GM18508 (cell line): ENCODE data around the gene KIF4B.
"Not testable (repeated sequence)": the region's sequence is repeated elsewhere in the genome, so short reads cannot be mapped to it uniquely, and the experiment has no call there.

Experiments used
- ATAC-seq: cut with Tn5 transposase; IDR thresholded peaks from one replicate; pipeline ENCODE4 v1.9.1; 2021; ENCODE audit warnings: moderate number of reproducible peaks; ENCODE audit not compliant: insufficient read depth, unreplicated experiment

Gene KIF4B

DNA sequence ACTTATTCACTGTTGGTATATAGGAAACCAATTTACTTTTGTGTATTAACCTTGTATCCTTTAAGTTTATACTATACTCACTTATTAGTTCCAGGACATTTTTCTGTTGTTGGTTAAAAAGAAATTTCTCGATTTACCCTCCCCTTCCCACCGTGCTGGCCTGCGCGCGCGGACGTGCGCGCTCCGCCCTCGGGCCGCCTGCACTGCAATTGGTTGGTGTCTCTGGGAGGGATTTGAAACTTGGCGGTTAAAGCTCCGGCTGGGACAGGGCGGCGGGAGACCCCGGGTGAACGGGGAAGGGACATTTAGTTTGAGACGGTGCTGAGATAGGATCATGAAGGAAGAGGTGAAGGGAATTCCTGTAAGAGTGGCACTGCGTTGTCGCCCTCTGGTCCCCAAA is at the start of gene KIF4B:
Gene KIF4B (plus strand): TSS at position 230 of the 400 bp plus-strand sequence. CDS start 105 bp downstream, at position 335.
- ATAC-seq = no peak

DNA sequence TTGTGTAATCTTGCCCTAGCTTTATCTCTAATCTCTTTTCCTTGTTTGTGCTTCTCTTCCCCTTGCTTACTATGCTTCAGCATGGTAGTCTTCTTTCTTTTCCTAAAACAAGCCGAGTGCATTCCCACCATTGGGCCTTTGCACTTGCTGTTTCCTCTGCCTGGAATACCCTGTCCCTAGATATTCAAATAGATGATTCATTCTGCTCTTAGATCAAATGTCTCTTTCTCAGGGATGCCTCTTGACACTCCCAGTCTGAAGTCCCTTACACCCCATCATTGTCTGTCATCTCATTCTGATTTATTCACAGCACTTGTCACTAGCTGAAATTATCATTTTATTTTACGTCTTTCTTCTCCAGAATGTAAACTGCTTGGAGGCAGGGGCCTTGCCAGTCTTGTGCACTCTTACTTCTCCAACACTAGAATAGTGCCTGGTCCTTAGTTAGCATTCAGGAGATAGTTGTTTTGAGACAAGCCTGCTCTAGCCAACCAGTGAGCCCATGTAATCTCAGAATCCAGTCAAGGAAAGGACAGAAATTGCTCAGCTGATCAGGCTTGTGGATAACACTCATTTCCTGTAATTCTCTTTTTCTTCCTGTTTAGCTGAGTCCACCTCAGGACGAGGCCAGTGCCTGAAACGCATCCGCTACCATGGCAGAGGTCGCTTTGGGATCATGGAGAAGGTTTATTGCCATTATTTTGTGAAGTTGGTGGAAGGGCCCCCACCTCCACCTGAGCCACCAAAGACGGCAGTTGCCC is 47.3 kb upstream of the KIF4B start:
- ATAC-seq = no peak

DNA sequence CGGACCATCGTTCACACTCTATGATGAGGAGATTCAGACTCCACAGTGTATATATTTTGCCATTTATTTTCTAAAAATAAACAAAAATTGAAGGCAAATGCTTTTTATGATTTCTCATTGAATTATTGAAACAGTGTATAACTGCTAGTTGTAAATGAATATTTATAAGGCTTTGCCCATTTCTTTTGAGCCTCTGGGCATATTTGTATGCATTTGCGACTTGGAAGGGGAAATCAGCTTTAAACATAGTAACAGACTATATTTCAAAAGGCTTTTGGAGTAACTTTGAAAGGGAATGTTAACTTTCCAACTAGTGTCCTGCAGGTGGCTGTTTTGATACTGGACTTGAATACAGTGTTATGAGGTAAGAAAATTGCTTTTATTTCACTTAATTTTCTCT is 46.7 kb upstream of the KIF4B start:
- ATAC-seq = no peak

GRCh38 chr5:154967421-154968024 is 46.0 kb upstream of the KIF4B start:
- ATAC-seq = no peak

DNA sequence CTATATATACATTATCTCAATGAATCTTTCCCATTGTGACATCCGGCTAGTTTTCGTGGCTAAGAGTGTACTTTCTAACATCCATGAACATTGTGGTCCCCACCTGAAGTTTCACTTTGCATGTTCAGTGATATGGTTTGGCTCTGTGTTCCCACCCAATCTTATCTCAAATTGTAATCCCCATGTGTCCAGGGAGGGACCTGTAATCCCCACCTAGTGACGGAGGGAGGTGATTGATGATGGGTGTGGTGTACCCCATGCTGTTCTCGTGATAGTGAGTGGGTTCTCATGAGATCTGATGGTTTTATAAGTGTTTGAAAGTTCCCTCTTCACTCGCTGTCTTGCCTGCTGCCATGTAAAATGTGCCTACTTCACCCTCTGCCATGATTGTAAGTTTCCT is 44.6 kb upstream of the KIF4B start:
- ATAC-seq = no peak

- no peak for ATAC-seq
Measured at GRCh38 chr5:154970759-154971158, 42.8 kb upstream of the KIF4B start.

DNA sequence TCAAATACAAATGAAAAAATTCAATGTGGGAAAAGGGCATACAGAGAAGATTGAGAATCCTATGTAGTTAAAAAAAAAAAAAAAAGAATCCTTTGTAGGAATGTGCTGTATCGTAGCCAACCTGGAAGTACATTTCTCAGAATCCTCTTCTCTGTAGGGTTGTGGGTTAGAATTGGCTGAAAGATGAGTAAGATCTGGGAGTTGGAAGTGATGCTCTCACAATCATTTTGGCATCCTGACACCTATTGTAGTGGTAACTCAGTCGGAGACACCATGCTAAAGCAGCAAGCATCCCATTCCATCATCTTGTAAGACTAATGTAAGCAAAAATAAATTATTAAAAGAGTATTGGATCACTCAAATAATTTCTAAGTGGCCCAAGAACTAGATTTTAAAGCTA is 42.1 kb upstream of the KIF4B start:
- no peak for ATAC-seq

GRCh38 chr5:154972476-154973080 is 41.0 kb upstream of the KIF4B start:
- no peak for ATAC-seq

DNA sequence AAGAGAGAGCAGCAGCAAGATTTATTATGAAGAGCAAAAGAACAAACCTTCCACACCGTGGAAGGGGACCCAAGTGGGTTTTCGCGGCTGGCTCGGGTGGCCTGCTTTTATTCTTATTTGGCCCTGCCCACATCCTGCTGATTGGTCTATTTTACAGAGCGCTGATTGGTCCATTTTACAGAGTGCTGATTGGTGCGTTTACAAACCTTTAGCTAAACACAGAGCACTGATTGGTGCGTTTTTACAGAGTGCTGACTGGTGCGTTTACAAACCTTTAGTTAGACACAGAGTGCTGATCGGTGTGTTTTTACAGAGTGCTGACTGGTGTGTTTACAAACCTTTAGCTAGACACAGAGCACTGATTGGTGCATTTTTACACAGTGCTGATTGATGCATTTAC is 37.5 kb upstream of the KIF4B start:
- ATAC-seq = not testable (repeated sequence)

GRCh38 chr5:154977409-154977808 is 36.1 kb upstream of the KIF4B start:
- no peak for ATAC-seq

GRCh38 chr5:154978294-154978693 is 35.3 kb upstream of the KIF4B start:
- ATAC-seq = not testable (repeated sequence)

DNA sequence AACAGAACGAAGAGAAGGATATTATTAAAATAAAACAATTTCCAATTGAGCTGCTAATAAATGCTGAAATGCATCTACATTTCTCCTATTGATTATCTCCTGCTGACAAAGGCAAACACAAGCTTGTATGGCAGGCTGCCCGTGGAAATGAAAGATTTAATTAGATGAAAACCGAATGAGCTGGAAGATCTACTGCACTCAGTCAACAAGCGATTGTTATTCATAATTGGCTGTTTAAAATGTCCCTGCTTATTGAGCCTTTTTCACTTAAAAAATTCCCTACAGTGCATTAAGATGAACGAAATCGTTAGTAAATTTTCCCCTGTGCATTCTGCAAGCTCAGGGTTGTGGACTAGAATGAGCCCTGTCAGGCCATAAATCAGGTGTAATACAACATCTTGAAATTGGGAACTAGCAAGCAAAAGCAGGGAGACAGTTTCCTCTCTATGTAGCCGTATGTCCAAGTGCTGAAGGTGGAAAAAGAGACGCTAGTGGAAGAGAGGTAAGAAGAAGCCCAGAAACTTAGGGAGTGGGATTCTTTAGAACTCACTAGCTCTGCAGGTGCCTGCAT is 28.5 kb upstream of the KIF4B start:
- no peak for ATAC-seq

DNA sequence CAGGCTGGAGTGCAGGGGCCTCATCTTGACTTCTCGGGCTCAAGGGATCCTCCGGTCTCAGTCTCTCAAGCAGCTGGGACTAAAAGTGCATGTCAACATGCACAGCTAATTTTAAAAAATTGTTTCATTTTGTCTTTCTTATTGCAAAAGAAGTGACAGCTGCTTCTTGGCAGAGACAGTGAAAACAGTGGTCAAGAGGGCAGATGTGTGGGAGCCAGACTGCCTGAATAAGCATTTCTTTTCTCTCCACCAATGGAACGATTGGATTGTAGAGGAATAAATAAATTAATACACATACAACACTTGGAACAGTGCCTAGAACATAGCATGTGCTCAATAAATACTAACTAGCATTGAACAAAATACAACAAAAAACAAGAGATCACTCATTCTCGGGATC is 27.4 kb upstream of the KIF4B start:
- ATAC-seq = no peak

DNA sequence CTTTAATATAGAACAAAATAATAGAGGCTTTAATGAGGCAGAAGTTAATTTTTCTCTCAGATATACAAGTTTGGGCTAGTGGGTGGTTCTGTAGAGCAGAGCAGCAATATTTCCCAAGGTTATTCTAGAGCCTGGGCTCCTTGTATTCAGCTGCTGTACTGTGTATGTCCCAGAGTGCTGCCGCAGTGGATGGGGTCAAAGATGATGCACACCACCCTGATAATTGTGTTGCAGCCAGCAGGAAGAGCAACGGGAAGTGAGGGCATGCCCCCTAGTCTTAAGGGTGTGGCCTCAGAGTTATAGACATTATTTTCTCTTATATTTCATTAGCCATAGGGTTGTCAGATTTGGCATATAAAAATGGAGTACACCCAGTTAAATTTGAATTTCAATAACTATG is 23.9 kb upstream of the KIF4B start:
- ATAC-seq = no peak

GRCh38 chr5:154993461-154993860 is 20.1 kb upstream of the KIF4B start:
- ATAC-seq = no peak

DNA sequence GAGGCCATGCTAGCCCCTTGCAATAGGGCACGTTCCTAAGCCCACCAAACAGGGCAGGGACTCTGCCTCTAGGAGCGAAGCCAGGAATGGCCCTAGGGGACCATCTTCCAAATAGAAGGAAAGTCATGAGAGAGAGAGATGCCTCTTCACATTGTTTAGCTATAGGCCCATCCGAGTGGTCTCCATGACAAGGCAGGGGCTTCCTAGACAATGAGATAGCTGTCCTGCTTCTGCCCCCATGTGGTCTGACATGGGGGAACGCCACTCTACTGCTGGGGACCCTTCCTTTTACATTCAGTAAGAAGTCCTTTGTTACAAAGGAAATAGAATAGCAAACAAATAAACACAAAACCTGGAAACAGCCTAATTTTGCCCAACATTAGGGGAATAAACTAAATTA is 17.9 kb upstream of the KIF4B start:
- ATAC-seq = no peak

DNA sequence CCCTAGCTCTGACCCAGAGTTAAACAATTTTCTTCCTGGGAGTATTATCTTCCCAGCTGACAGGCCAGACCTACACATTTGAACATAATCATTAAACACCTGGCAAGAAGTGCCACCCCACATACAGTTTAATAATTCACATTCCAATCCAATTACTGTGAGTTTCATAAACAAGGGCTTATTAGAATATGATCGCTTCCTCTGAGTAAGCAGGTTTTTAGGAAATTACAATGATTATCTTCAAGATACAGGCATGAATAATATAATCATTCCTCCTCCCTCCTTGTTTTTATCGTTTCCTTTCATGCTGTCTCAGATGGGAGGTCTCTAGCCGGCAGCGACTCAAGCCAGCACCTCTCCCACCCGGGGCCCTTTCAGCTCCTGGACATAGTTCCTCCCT is 15.8 kb upstream of the KIF4B start:
- ATAC-seq = no peak

- no peak for ATAC-seq
Measured at GRCh38 chr5:154999865-155000264, 13.7 kb upstream of the KIF4B start.

DNA sequence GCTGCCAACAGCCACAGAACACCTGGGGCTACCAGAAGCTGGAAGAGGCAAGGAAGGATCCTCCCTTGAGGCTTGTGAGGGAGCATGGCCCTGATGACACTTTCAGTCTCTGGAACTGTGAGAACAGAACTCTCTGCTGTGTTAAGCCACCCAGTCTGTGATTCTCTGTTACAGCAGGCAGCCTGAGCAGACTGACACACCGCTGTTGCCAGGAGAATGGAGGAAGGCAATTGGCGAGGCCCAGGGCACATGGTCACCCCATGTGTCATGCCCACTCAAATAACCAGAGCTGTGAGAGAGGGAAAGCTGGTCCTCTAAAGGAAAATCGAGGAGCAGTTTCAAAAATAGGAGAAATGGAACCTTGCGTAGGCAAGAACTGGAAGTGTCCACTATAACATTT is 12.0 kb upstream of the KIF4B start:
- ATAC-seq = no peak

GRCh38 chr5:155002722-155003121 is 10.8 kb upstream of the KIF4B start:
- ATAC-seq = not testable (repeated sequence)

- no peak for ATAC-seq
Measured at GRCh38 chr5:155004138-155004744, 9.3 kb upstream of the KIF4B start.
